Smooth muscle cell (in vitro differentiated cells): Measurements from ENCODE around the gene ZNF292. TPM values are rescaled to one million over a fixed set of nuclear protein-coding genes. Genes with fewer than 3 reads are reported as not detected.
"Not testable (repeated sequence)": the region's sequence is repeated elsewhere in the genome, so short reads cannot be mapped to it uniquely, and the experiment has no call there.

Source experiments
- DNase-seq: peaks from one replicate; lab custom pipeline; 2025; ENCODE audit not compliant: unreplicated experiment; lab: John Stamatoyannopoulos, UW
- H2AFZ ChIP-seq: fragments of 200-600 bp; sonication (generic); 2 replicates; pipeline ENCODE4 v1.6.0; 2016; ENCODE audit warnings: antibody characterized with exemption, low read depth, mild to moderate bottlenecking
- H3F3A ChIP-seq: fragments of 200-600 bp; sonication (generic); 2 replicates; pipeline ENCODE4 v1.6.0; 2017; ENCODE audit warnings: antibody characterized with exemption, low read depth
- H3K27ac ChIP-seq: fragments of 200-600 bp; sonication (generic); 2 replicates; pipeline ENCODE4 v1.5.1; 2016; ENCODE audit warnings: low read depth, mild to moderate bottlenecking
- H3K27me3 ChIP-seq: fragments of 200-600 bp; sonication (generic); 2 replicates; pipeline ENCODE4 v1.6.1; 2016; ENCODE audit warnings: low read depth, mild to moderate bottlenecking
- H3K36me3 ChIP-seq: fragments of 200-600 bp; sonication (generic); 2 replicates; pipeline ENCODE4 v1.5.1; 2016; ENCODE audit warnings: low read depth
- H3K4me1 ChIP-seq: fragments of 200-600 bp; sonication (generic); 2 replicates; pipeline ENCODE4 v1.5.1; 2016; ENCODE audit warnings: low read depth
- H3K4me2 ChIP-seq: fragments of 200-600 bp; sonication (generic); 2 replicates; pipeline ENCODE4 v1.6.0; 2016; ENCODE audit warnings: mild to moderate bottlenecking
- H3K4me3 ChIP-seq: fragments of 200-600 bp; sonication (generic); 2 replicates; pipeline ENCODE4 v1.5.1; 2016; ENCODE audit warnings: mild to moderate bottlenecking
- H3K79me2 ChIP-seq: fragments of 200-600 bp; sonication (generic); 2 replicates; pipeline ENCODE4 v1.6.0; 2016; ENCODE audit warnings: low read depth, mild to moderate bottlenecking
- H3K9ac ChIP-seq: fragments of 200-600 bp; sonication (generic); 2 replicates; pipeline ENCODE4 v1.6.0; 2016; ENCODE audit warnings: low read depth
- H3K9me3 ChIP-seq: fragments of 200-600 bp; sonication (generic); replicated peaks from 2 replicates; pipeline ENCODE4 v1.5.1; 2016; ENCODE audit warnings: low read depth
- H4K20me1 ChIP-seq: fragments of 200-600 bp; sonication (generic); 2 replicates; pipeline ENCODE4 v1.6.0; 2016; ENCODE audit warnings: low read depth
- CTCF ChIP-seq: fragments of 200-600 bp; sonication (generic); IDR thresholded peaks from 2 replicates; pipeline ENCODE4 v1.5.1; 2017; ENCODE audit warnings: borderline replicate concordance, mild to moderate bottlenecking, antibody characterized with exemption; ENCODE audit not compliant: insufficient read depth, poor library complexity, severe bottlenecking
- whole genome bisulfite sequencing: methylation state at CpG from one replicate; pipeline ENCODE4 v1.1.7; 2016; ENCODE audit warnings: low lambda C conversion rate; 5-methylcytosine and 5-hydroxymethylcytosine counted together
- polyA plus RNA-seq: library from polyadenylated mRNA; unstranded; fragments of >200 nt; fragmentation: Nextera tagmentation; extraction: Ambion mirVana; gene quantifications from 2 replicates; pipeline ENCODE4 v1.2.1, GENCODE V29; 2016
- total RNA-seq: library from RNA; depleted of rRNA; stranded (reverse); fragments of >200 nt; gene quantifications from 2 replicates; pipeline ENCODE4 v1.2.3, GENCODE V29; 2014

ZNF292 gene
- total and polyA plus RNA-seq, 2 experiments from 2014 or later: 29.4 to 50.3 TPM

GRCh38 chr6:87155842-87156815 is 764 bp downstream of the ZNF292 start:
- no peak for TF ChIP-seq CTCF
- Histone ChIP-seq H3K27ac (peak overlapping the region; percentile 91), H3K36me3 (no peaks in the 10 kb centered on the region), H3K9ac (peak overlapping the region; percentile 85), H3K4me2 (peak overlapping the region; percentile 86), H3F3A (peaks cover 6% of the 10 kb centered on the region), H3K27me3 (no peaks in the 10 kb centered on the region), H3K79me2 (peaks cover 79% of the 10 kb centered on the region), H3K4me3 (peak overlapping the region; percentile 78), H3K9me3 (no peaks in the 10 kb centered on the region), H4K20me1 (peaks cover 52% of the 10 kb centered on the region), H2AFZ (peak overlapping the region; percentile 68), H3K4me1 (peaks cover 44% of the 10 kb centered on the region)
- peak; percentile 48 for DNase-seq
- under 1% methylated on average over 42 of the region's 43 CpGs for WGBS

GRCh38 chr6:87157596-87157995 is 2.2 kb downstream of the ZNF292 start:
- Histone ChIP-seq H4K20me1 (peaks cover 67% of the 10 kb centered on the region), H3K4me1 (peaks cover 38% of the 10 kb centered on the region), H3K4me3 (peak overlapping the region; percentile 78), H3K4me2 (peak overlapping the region; percentile 86), H3K79me2 (peaks cover 93% of the 10 kb centered on the region)
- DNase-seq, H3K27ac ChIP-seq, H3F3A ChIP-seq, H3K36me3 ChIP-seq, H2AFZ ChIP-seq, H3K9me3 ChIP-seq, H3K27me3 ChIP-seq, H3K9ac ChIP-seq: not testable (repeated sequence)
- WGBS: 92% methylated on average over 10 of the region's 10 CpGs

GRCh38 chr6:87161299-87161698 is 5.9 kb downstream of the ZNF292 start:
- WGBS: 96% methylated on average over 4 of the region's 4 CpGs
- no peak for TF ChIP-seq CTCF
- Histone ChIP-seq H3K4me3 (no peak overlapping the region), H3F3A (no peaks in the 10 kb centered on the region), H3K27me3 (no peaks in the 10 kb centered on the region), H3K4me2 (no peak overlapping the region), H2AFZ (no peak overlapping the region), H4K20me1 (peaks cover 100% of the 10 kb centered on the region), H3K4me1 (peaks cover 25% of the 10 kb centered on the region), H3K27ac (no peak overlapping the region), H3K9ac (no peak overlapping the region), H3K79me2 (peaks cover 98% of the 10 kb centered on the region), H3K9me3 (no peaks in the 10 kb centered on the region), H3K36me3 (no peaks in the 10 kb centered on the region)
- DNase-seq: no peak

GRCh38 chr6:87164004-87164403 is 8.6 kb downstream of the ZNF292 start:
- H3K27ac ChIP-seq: no peak overlapping the region
- H2AFZ ChIP-seq: no peak overlapping the region
- H3F3A ChIP-seq: no peaks in the 10 kb centered on the region
- WGBS: over 99% methylated on average over 4 of the region's 4 CpGs
- H4K20me1 ChIP-seq: peaks cover 100% of the 10 kb centered on the region
- H3K4me1 ChIP-seq: peaks cover 13% of the 10 kb centered on the region
- no peak overlapping the region for H3K4me2 ChIP-seq
- no peak overlapping the region for H3K9ac ChIP-seq
- no peaks in the 10 kb centered on the region for H3K9me3 ChIP-seq
- no peak for TF ChIP-seq CTCF
- no peak for DNase-seq
- no peaks in the 10 kb centered on the region for H3K27me3 ChIP-seq
- H3K36me3 ChIP-seq: no peaks in the 10 kb centered on the region
- no peak overlapping the region for H3K4me3 ChIP-seq
- peaks cover 98% of the 10 kb centered on the region for H3K79me2 ChIP-seq
